Ovary (tissue), 3 donors: ENCODE data around the gene RPGRIP1L.

Experiments used
- CTCF ChIP-seq, 3 donors: fragments of 450-650 bp in 2 of 3; fragments of 200-600 bp in 1 of 3; IDR thresholded peaks; one replicate each; pipeline versions ENCODE4 v1.5.1 to v1.8.0; 2016 to 2022; ENCODE audit warnings: antibody characterized with exemption in 3 of 3, mild to moderate bottlenecking in 1 of 3
- POLR2A ChIP-seq: fragments of 450-650 bp; IDR thresholded peaks from one replicate; pipeline ENCODE4 v1.6.1; 2017; ENCODE audit warnings: antibody characterized with exemption, mild to moderate bottlenecking, moderate library complexity
- donor health status: DM: no; HTN: no; CAD: no.

GRCh38 chr16:53713403-53714204 is 9.9 kb upstream of the RPGRIP1L start:
- TF ChIP-seq POLR2A (no peak), CTCF (IDR thresholded peaks at IDR 0.05) (no peak)
